Measurements from ENCODE around the gene SPOCK2.

GRCh38 chr10:72020914-72021809 lies 67.2 kb downstream of the SPOCK2 start:
- no peak for TF ChIP-seq CTCF (conservative IDR thresholded peaks at IDR 0.05; ENCODE audit: low read depth, low read length)
- no peak for TF ChIP-seq EZH2 (IDR thresholded peaks at IDR 0.05; ENCODE audit: borderline replicate concordance, low read depth, low read length, poor library complexity, severe bottlenecking)
